Endothelial cell of umbilical vein (primary cell): Measurements from ENCODE around the gene TMEM14A. TPM values are rescaled to one million over a fixed set of nuclear protein-coding genes. Genes with fewer than 3 reads are reported as not detected.

Source experiments
- BruUV-seq: library from RNA; stranded (reverse); fragments of 400-500 nt; replicated peaks from 2 replicates; lab custom pipeline; 2021; lab: Mats Ljungman, UMichigan
- CTCF ChIA-PET: fragments of 300-600, 350-600 bp; sonication (Branson Sonifier 250); formaldehyde crosslinking; loops from one replicate; lab custom pipeline; 2021; ENCODE audit warnings: antibody characterized with exemption, inconsistent platforms; lab: Charles Lee
- POLR2A ChIA-PET: fragments of 300-600, 350-600 bp; sonication (Branson Sonifier 250); formaldehyde crosslinking; loops from one replicate; lab custom pipeline; 2021; ENCODE audit warnings: antibody characterized with exemption, inconsistent platforms; lab: Charles Lee
- DNase-seq: peaks from one replicate; pipeline ENCODE4 v3.0.0-alpha.2; 2011; ENCODE audit warnings: low read depth, low spot score
- FAIRE-seq: peaks from 2 replicates; lab custom pipeline; 2011; peaks lifted over from hg19 to GRCh38; lab: Jason Lieb, UNC
- H2AFZ ChIP-seq: 2 replicates; pipeline ENCODE4 v1.6.0; 2012; ENCODE audit warnings: low read depth, low read length, control low read depth, inconsistent platforms
- H3K27ac ChIP-seq: 2 replicates; pipeline ENCODE4 v1.5.1; 2011; ENCODE audit warnings: low read depth, mild to moderate bottlenecking, control low read depth, low read length, moderate library complexity; ENCODE audit not compliant: insufficient read depth
- H3K27me3 ChIP-seq, 2 experiments: 2 replicates each; pipeline versions ENCODE4 v1.6.0 to v1.6.1; 2011; ENCODE audit warnings: low read length in 2 of 2, mixed read lengths in 1 of 2; ENCODE audit not compliant: control insufficient read depth in 2 of 2, insufficient read depth in 2 of 2
- H3K36me3 ChIP-seq, 2 experiments: 2 replicates in 1 of 2; 3 replicates in 1 of 2; pipeline ENCODE4 v1.5.1; 2011; ENCODE audit warnings: low read length in 2 of 2, mild to moderate bottlenecking in 1 of 2, moderate library complexity in 1 of 2; ENCODE audit not compliant: control insufficient read depth in 2 of 2, insufficient read depth in 2 of 2; ENCODE audit errors: extremely low read depth in 1 of 2
- H3K4me1 ChIP-seq: 3 replicates; pipeline ENCODE4 v1.5.1; 2011; ENCODE audit warnings: mild to moderate bottlenecking, low read length; ENCODE audit not compliant: control insufficient read depth, insufficient read depth; ENCODE audit errors: extremely low read depth
- H3K4me2 ChIP-seq: 2 replicates; pipeline ENCODE4 v1.6.1; 2011; ENCODE audit warnings: low read length, control low read depth, mixed read lengths; ENCODE audit not compliant: insufficient read depth
- H3K4me3 ChIP-seq, 3 experiments: fragments of 200-600 bp in 1 of 3; sonication (generic), shearing (Covaris generic) in 1 of 3; replicated peaks in 1 of 3; 2 replicates each; pipeline ENCODE4 v1.5.1; 2011 to 2016; ENCODE audit warnings: control low read depth in 3 of 3, low read length in 3 of 3, mild to moderate bottlenecking in 2 of 3, inconsistent platforms in 1 of 3, low read depth in 1 of 3, moderate library complexity in 1 of 3; ENCODE audit not compliant: insufficient read depth in 1 of 3
- H3K79me2 ChIP-seq: 2 replicates; pipeline ENCODE4 v1.6.0; 2012; ENCODE audit warnings: low read length, inconsistent platforms; ENCODE audit not compliant: control insufficient read depth, insufficient read depth
- H3K9ac ChIP-seq: replicated peaks from 2 replicates; pipeline ENCODE3; 2011; ENCODE audit warnings: low read length, control low read depth; ENCODE audit not compliant: insufficient read depth; ENCODE audit errors: extremely low read depth
- H3K9me1 ChIP-seq: replicated peaks from 3 replicates; pipeline ENCODE4 v1.6.0; 2011; ENCODE audit warnings: mild to moderate bottlenecking, low read length; ENCODE audit not compliant: control insufficient read depth, insufficient read depth; ENCODE audit errors: extremely low read depth
- H3K9me3 ChIP-seq: replicated peaks from 2 replicates; pipeline ENCODE4 v1.5.1; 2012; ENCODE audit warnings: low read length, inconsistent platforms; ENCODE audit not compliant: control insufficient read depth, insufficient read depth
- H4K20me1 ChIP-seq: replicated peaks from 2 replicates; pipeline ENCODE3; 2011; ENCODE audit warnings: mild to moderate bottlenecking, low read length; ENCODE audit not compliant: control insufficient read depth, insufficient read depth; ENCODE audit errors: extremely low read depth
- EZH2 ChIP-seq: IDR thresholded peaks from 2 replicates; pipeline ENCODE4 v1.6.1; 2012; ENCODE audit warnings: borderline replicate concordance, low read depth, mild to moderate bottlenecking, moderate library complexity, low read length, inconsistent platforms; ENCODE audit not compliant: severe bottlenecking
- FOS ChIP-seq: IDR thresholded peaks from 2 replicates; pipeline ENCODE4 v1.6.1; 2011; ENCODE audit warnings: mild to moderate bottlenecking, low read length, moderate library complexity, borderline replicate concordance; ENCODE audit not compliant: insufficient read depth
- GATA2 ChIP-seq: IDR thresholded peaks from 2 replicates; pipeline ENCODE4 v1.7.0; 2011; ENCODE audit warnings: low read depth, mild to moderate bottlenecking, moderate library complexity, mixed read lengths, low read length; ENCODE audit not compliant: insufficient read length, insufficient read depth
- JUN ChIP-seq: IDR thresholded peaks from 2 replicates; pipeline ENCODE4 v1.6.1; 2011; ENCODE audit warnings: borderline replicate concordance, low read depth; ENCODE audit not compliant: insufficient read length, insufficient read depth
- MYC ChIP-seq: IDR thresholded peaks from one replicate; pipeline ENCODE4 v1.6.1; 2011; ENCODE audit warnings: mild to moderate bottlenecking, low read depth, low read length
- POLR2A ChIP-seq: IDR thresholded peaks from 2 replicates; pipeline ENCODE4 v1.6.1; 2012; ENCODE audit warnings: low read depth, mild to moderate bottlenecking, control low read depth, low read length
- POLR2AphosphoS5 ChIP-seq: IDR thresholded peaks from 2 replicates; pipeline ENCODE4 v1.6.1; 2012; ENCODE audit warnings: low read depth, mild to moderate bottlenecking, control low read depth, low read length, moderate library complexity; ENCODE audit not compliant: insufficient read depth
- dilution Hi-C: fragments of 300-500 bp; cut with MboI; formaldehyde crosslinking; loops from one replicate; pipeline ENCODE4 v1.15.0; 2019; ENCODE audit warnings: low sequenced_read_pairs; ENCODE audit not compliant: extremely low pct_ligation_motif_present
- intact Hi-C: fragments of 100-400 bp; cut with micrococcal nuclease; formaldehyde crosslinking; loops from one replicate; pipeline ENCODE4 v1.10.0; 2022
- polyA plus RNA-seq, 4 experiments: library from polyadenylated mRNA; depleted of rRNA in 3 of 4; stranded (reverse) in 3 of 4; unstranded in 1 of 4; fragments of >200 nt; gene quantifications; 2 replicates each; pipeline versions ENCODE4 v1.2.1 to v1.2.3, GENCODE V29; 2011 to 2012; ENCODE audit warnings: missing spikeins in 1 of 4
- total RNA-seq: library from RNA; stranded (reverse); gene quantifications from 2 replicates; pipeline ENCODE4 v1.2.3, GENCODE V29; 2021
- TF ChIP-seq, protein P1 (sequence below), 2 donors: IDR thresholded peaks; 1 replicate in 1 of 2; 2 replicates in 1 of 2; pipeline ENCODE4 v1.5.1; 2011; ENCODE audit warnings: low read length in 2 of 2, mild to moderate bottlenecking in 2 of 2, moderate library complexity in 2 of 2, control low read depth in 1 of 2, inconsistent platforms in 1 of 2, low read depth in 1 of 2; ENCODE audit not compliant: insufficient read depth in 1 of 2; ENCODE audit errors: extremely low read depth in 1 of 2
- TF ChIP-seq, protein P2 (sequence below): IDR thresholded peaks from 2 replicates; pipeline ENCODE4 v1.6.1; 2011; ENCODE audit not compliant: insufficient read depth, insufficient read length

TMEM14A gene
- total and polyA plus RNA-seq, 2 donors (not counting 3 experiments of a cell fraction or from before 2014, with no cell fraction given) = 19.5 to 33.7 TPM

DNA sequence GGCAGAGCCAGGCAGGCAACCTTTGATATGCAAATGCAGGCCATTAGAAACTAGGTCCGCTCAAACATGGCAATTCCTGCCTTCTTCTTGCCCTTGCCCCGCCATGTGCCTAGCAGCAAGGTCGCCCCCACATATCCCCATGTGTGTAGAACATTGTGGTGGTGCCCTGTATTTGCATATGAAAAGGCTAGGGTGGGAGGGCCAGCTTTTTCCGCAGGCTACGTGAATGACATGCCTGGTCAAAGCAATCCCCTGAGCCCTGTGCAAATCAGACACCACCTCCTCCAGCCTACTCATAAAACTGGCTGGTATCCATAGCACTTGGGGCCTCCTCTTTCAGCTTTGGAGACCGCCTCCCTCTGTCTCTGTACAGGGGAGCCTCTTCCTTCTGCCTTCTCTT lies 60.8 kb downstream of the TMEM14A start:
- FAIRE-seq (no peak), DNase-seq (no peak)
- Histone ChIP-seq H3K79me2 (no peaks in the 10 kb centered on the region), H3K9me3 (no peaks in the 10 kb centered on the region), H3K4me1 (no peaks in the 10 kb centered on the region), H3K4me2 (no peak overlapping the region), H3K9ac (no peak overlapping the region), H3K27ac (no peak overlapping the region), H3K9me1 (no peaks in the 10 kb centered on the region), H3K27me3 (peaks cover 0 to 2% of the 10 kb centered on the region in 2 experiments), H4K20me1 (no peaks in the 10 kb centered on the region), H2AFZ (no peak overlapping the region), H3K4me3 (no peak overlapping the region), H3K36me3 (no peaks in the 10 kb centered on the region)
- POLR2A ChIA-PET = no interaction called here
- no peak for TF ChIP-seq FOS
- CTCF ChIA-PET = no interaction called here
- intact Hi-C loops = no loop called here
- dilution Hi-C loops = no loop called here
- no TSS peak for BruUV-seq

DNA sequence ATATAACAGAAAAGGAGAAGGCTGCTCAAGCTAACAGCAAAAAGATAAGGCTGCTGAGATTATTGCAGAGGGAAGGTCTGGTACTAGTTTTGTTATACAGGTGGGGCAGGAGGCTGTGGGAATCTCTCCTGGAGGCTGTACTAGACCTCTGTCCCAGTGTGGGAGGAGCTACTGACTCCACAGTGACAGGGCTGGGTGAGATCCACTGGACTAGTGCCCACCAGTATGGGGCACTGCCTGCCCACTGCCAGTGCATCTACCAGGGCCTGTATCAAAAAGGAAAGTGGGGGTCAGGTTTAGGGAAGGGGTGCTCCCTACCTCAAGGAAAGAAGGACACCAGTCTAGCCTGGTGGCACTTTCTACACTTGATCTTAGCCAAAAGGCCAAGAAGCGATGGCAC lies 62.3 kb downstream of the TMEM14A start:
- Histone ChIP-seq H3K4me2 (no peak overlapping the region), H3K36me3 (no peaks in the 10 kb centered on the region), H3K27me3 (peaks cover 0 to under 1% of the 10 kb centered on the region in 2 experiments), H3K4me1 (no peaks in the 10 kb centered on the region), H3K4me3 (no peak overlapping the region), H2AFZ (no peak overlapping the region), H3K9me1 (no peaks in the 10 kb centered on the region), H3K79me2 (no peaks in the 10 kb centered on the region), H3K9me3 (no peaks in the 10 kb centered on the region), H3K27ac (no peak overlapping the region), H4K20me1 (no peaks in the 10 kb centered on the region), H3K9ac (no peak overlapping the region)
- ChIA-PET POLR2A (no interaction called here), CTCF (no interaction called here)
- DNase-seq (no peak), FAIRE-seq (no peak)
- no TSS peak for BruUV-seq
- intact Hi-C loops (no loop called here), dilution Hi-C loops (no loop called here)
- TF ChIP-seq FOS (no peak), MYC (no peak), GATA2 (no peak), POLR2A (no peak), EZH2 (no peak), POLR2AphosphoS5 (no peak), JUN (no peak)
- TF ChIP-seq, protein P1, sequence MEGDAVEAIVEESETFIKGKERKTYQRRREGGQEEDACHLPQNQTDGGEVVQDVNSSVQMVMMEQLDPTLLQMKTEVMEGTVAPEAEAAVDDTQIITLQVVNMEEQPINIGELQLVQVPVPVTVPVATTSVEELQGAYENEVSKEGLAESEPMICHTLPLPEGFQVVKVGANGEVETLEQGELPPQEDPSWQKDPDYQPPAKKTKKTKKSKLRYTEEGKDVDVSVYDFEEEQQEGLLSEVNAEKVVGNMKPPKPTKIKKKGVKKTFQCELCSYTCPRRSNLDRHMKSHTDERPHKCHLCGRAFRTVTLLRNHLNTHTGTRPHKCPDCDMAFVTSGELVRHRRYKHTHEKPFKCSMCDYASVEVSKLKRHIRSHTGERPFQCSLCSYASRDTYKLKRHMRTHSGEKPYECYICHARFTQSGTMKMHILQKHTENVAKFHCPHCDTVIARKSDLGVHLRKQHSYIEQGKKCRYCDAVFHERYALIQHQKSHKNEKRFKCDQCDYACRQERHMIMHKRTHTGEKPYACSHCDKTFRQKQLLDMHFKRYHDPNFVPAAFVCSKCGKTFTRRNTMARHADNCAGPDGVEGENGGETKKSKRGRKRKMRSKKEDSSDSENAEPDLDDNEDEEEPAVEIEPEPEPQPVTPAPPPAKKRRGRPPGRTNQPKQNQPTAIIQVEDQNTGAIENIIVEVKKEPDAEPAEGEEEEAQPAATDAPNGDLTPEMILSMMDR (IDR thresholded peaks at IDR 0.05; ENCODE audit: extremely low read depth in 1 of 2, insufficient read depth in 1 of 2, low read depth in 1 of 2, low read length in 2 of 2) = no peak
- TF ChIP-seq, protein P2, sequence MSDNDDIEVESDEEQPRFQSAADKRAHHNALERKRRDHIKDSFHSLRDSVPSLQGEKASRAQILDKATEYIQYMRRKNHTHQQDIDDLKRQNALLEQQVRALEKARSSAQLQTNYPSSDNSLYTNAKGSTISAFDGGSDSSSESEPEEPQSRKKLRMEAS = no peak
